HG03520 (cell line): Measurements from ENCODE around the gene MYLK.
A peak's percentile ranks its signal among the peaks of the same experiment; 100 is the strongest.

Source experiments
- ATAC-seq: cut with Tn5 transposase; IDR thresholded peaks from one replicate; pipeline ENCODE4 v1.9.1; 2021; ENCODE audit warnings: mild to moderate bottlenecking, moderate library complexity; ENCODE audit not compliant: unreplicated experiment

Gene MYLK

DNA sequence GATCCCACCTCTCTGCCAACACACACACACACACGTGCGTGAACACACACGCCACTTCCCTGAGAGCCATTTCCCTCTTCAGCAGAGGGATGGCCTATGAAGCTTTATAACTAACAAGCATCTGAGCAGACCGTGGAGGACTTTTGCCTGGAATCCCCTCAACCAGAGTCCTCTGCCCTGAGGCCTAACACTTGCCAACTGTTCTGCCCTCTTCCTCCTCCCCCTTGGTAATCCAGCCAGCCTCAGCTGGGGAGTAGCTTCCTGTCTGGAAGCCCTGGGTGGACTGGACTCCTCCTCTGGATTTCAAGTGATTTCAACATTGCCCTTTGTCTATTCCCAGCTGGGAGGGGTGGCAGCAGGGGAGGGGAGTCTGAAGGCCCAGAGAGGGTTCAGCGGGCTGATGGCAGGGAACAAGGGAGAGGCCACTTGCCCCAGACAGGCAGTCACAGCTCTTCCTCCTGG, 230.9 kb downstream of the MYLK start:
- ATAC-seq = no peak

DNA sequence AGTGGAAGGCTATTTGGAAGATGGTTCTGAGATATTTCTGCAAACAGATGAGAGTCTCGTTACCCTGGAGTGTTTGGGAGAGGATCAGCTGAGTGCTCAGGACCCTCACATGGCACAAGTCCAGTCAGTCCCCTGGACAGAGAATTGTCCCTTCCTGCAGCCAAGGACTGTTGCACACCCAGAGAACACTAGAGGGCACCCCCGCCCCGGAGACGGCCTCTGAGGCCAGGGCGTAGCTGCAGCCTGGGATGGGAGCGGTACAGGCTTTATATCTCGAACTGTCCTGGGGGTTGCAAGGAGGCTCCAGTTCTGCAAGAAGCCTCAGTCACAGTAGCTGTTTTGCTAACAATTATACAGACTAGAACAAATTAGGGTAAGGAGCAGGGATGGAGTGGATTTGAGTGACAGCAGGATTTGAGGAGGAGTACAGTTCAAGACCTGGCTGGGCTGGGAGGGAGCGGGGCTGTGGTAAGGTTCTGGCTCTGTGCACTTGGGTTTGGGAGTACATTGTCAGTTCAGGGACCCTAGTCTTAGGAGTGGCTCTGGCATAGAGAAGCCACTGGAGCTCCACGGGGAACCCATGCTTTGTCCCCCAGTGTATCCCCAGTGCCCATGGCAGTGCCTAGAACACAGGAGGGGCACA, 231.7 kb downstream of the MYLK start:
- peak; percentile 53 for ATAC-seq

DNA sequence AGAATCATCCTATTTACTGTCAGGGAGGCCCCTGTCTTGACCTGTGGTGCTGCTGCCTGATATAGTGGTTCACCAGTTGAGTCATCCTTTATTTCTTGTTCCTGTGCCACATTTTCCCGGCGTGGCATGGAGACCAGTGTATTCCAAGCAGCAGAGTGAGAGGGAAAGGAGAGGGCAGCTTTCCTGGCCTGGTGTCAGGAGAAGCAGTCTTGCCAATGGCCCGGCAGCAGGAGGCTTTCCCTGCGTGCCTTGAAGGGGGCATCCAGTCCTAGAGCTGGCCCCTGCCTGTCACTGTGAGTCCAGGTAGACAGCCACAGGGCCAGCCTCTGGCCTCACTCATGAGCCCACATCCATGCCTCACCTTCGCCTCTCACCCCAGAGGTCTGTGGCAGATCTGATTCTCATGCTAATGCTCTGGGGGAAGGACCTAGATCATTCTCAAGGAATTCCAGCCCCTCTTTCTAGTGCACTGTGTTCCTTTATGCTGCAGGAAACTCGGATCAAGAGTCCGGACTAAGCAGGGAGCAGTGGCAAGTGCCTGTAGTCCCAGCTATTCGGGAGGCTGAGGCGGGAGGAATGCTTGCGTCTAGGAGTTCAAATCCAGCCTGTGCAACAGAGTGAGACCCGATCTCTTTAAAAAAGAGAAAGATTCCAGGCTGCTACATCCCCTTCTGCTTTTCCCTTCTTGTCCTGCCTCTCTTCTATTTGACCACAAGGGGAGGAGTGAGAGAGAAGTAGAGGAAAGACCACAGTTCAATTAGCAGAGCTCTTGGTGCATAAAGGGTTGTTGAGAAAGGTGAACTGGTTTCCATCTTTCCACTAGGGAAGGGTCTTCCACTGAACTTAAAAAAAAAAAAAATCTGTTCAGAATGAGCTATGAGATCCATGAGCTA, 232.4 kb downstream of the MYLK start:
- ATAC-seq = no peak

DNA sequence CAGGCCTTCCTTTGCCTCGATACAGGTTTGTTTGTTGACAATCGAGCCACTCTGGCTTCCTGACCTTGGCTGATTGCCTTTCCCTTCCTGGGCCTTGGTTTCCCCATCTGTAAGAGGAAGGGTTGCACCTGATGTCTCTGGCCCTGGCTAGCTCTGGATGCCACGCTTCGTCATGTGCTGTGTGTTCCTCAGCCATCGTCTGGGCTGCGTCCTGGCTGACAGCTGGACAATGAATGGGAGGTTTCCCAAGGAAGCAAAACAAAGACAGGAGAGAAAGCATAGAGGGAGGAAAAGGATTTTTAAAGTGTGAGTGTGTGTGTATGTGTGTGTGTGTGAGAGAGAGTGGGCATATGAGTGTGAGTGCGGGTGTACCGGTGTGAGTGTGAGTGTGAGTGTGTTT, 234.0 kb downstream of the MYLK start:
- ATAC-seq = no peak

DNA sequence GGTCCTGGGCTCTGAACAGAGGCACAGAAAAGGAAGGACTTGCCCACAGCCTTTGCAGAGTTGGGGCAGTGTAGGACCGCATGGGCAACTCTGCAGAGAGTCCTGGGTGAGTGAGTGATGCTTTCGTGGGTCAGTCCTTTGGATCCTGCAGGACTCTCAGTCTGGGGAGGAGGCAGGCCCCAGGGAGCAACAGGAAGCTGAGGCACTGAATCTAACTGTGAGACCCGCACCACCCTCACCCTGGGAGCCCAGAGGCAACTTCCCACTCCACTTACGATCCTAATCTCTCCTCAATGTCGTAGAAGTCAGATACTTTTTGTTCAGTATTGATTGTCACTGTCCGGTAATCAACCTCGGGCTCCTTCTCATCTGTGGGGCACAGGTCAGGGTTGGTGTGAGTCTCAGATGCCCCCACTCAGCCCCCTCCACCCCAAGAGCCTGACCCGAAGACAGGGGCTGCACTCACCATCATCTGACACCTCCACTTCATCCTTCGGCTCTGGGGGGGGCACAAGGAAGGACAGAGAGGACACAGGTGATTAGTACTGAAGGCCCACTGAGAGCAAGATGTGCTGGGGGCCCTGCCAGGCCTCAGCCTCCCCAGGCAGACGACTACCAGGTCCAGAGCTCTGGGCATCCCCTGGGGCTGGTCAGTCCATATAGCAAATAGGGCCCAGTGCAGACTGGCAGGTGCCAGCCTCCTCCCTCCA, 235.3 kb downstream of the MYLK start:
- ATAC-seq = no peak

DNA sequence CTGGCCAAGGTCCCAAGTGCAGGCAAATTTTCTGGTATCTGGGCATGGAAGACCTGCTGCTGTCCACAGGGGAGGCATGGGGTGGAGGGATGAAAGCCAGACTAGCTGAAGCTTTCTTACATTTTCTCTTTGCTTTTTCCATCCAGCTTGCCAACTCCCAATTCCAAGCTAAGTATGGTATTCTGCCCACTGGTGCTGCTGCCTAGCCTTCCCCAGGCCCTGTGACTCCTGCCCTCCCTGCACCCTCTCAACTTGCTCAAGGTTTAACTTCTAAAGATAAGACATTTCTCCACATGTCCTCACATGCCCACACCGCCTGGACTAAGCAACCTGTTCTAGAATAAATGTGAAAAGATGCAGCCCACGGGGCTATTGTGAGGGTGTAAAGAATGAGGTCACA, 239.8 kb downstream of the MYLK start:
- no peak for ATAC-seq

DNA sequence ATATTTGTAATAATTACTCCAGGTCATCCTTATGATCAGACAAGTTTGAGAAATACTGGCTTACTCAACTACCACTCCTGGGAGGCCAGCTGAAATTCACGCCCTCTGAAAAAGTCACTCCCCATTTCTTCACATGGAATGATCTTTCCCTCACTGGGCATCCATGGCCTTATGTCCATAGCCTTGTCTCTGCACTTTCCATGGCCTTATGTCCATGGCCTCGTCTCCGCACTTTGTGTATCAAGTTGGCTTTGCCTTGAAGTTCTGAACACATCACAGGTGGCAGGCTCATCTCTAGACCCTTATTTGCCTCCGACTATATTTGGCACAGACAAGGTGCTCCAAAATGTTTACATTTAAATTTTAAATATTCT, 241.2 kb downstream of the MYLK start:
- ATAC-seq = no peak

DNA sequence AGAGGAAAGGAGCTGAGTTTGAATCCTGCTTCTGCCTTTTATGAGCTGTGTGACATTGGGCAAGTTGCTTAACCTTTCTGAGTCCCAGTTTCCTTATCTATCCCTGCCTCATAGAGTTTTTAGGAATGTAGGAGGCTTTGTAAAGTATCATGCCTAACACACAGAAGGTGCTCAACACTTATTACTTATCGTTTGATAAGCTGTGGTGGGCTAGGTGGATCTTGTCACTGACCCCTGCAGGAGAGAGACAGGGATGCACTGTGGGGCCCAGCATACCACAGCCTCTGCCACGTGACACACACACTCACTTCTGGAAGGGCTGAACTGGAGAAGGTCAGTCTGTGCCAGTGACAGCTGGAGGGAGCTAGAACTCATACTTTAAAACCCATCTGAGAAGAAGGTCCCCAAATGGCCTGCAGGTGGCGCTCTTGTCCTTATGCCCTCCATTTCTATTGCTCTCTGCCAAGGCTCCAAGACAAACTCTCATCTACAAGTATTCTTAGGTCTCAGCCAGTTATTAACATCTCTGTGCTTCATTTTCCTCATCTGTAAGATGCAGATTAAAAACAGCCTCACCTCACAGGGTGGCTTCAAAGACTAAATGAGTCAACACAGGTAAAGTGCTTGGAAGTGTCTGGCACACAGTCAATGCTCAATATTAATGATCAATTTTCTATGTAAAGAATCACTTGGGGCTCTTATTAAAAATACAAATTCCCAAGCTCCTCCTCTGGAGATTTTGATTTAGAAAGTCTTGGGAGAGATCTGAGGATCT, 241.8 kb downstream of the MYLK start:
- ATAC-seq = peak; percentile 77

DNA sequence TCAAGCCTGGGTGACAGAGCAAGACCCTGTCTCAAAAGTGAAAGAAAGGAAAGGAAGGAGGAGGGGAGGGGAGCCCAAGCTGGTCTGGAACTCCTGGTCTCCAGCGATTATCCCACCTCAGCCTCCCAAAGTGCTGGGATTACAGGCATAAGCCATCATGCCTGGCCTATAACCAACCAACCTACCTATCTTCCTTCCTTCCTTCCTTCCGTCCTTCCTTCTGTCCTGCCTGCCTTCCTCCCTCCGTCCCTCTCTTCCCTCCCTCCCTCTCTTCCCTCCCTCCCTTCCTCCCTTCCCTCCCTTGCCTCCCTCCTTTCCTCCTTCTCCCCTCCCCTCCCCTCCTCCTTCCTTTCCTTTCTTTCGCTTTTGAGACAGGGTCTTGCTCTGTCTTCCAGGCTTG, 242.6 kb downstream of the MYLK start:
- ATAC-seq = no peak

DNA sequence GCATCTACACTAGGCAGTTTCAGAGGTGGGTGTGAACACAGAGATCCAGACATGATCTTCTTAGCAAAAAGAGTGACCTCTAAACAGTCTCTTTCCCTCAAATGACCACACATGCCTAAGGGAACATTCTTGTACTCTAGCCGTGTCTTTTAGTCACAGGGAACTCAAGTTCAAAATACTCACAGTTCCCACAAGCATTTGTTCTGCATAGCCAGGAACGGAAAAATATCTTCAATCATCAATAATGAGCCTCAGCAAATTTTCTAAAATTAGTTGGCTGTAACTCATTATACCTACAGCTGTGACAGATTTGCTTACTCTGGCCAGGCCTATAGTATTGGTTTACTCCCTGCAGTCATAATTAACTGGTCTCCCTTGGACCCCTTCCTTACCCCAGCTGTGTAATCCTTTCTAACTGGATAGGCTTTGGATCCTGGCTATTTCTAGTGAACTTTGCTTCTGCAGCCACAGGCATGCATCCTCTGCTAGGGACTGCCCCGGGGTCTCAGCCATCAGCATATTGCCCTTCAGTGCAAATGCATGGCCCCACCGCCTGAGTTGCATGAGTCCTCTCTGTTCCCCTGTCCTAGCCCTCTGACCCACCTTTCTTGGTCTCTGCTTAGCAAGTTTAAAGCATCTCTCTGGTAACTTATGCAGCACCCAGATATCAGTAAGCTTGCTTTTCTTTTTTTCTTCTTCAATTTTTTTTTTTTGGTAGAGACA, 243.2 kb downstream of the MYLK start:
- no peak for ATAC-seq

DNA sequence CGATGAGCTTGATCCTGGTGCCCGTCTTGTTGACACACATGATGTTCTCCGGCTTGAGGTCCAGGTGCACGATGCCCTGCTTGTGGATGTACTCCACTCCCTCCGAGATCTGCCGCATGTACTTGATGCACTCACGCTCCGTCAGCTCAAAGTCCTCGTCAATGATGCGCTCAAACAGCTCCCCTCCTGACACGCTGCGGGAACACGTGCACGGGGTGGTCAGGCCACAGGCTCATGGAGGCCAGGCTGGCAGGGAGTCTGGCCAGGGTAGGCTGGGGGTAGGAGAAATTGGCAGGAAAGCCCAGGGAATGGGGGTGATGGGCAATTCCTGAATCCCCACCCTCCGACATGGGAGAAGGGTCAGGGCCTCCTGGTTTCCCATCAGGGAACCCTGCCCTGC, 243.8 kb downstream of the MYLK start:
- no peak for ATAC-seq

DNA sequence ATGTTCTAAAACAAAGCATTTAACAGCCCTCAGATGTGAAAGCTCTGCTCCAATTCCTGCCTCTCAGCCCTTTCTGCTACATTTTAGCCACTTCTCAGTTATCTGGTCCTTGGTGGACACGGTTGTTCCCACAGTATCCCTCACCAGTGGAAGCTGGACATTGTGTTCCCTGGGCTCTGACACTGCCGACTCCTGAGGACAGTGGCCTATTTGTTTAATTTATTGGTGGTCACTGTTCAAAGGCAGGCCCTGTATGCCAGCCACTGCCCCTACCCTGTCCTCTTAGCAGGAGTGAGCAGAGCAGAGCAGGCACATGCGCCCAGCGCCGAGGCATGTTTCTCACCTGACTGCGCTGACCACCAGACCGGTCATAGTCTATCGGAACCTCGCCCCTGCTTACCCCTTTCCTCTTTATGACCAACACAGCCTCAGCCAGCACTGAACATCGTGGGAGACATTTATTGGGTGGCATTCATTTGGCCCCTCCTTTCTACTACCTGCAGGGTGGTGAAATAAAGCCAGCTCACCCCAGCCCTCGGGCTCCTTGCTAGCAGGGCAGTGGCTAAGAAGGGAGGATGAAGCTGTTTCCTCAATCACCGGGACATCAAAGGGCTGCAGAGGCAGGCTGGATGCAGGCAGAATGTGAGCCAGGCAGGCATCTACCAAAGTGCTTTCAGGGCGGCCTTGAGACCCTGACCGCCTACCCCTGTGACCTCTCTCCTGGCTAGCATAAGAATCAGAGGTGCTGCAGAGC, 245.0 kb downstream of the MYLK start:
- ATAC-seq = no peak

DNA sequence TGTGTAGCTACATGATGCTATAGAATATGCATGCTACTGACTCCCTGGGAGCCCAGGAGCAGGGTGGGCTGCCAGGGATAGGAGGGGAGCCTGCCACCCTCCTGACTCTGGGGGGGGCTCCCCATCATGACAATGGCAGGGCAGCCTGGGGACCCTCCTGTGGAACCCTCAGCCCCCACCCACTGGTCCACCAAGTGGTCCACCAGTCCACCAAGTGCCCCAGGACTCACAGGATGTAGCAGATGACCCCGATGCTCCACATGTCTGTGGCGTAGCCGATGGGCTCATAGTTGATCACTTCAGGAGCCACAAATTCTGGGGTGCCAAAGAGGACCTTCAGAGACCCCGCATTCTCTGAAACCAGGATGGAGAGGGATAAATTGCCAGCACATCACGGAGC, 246.3 kb downstream of the MYLK start:
- ATAC-seq = no peak

DNA sequence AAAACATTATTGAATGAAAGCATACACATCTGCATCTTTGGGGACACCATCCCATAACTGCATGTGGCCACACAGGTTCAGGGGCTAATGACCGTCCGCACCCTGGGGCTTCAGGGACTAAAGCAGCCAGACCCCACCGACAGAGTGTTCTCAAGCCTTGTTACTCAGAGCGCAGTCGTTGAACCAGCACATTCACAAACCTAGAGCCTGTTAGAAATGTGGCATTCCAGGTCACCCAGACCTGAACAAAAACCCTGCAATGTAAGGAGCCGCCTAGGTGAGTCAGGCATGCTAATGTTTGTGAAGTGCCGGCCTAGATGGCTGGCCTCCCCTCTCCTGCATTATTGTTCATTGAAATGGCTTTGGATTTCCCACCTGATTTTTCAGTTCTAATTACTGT, 247.0 kb downstream of the MYLK start:
- no peak for ATAC-seq

DNA sequence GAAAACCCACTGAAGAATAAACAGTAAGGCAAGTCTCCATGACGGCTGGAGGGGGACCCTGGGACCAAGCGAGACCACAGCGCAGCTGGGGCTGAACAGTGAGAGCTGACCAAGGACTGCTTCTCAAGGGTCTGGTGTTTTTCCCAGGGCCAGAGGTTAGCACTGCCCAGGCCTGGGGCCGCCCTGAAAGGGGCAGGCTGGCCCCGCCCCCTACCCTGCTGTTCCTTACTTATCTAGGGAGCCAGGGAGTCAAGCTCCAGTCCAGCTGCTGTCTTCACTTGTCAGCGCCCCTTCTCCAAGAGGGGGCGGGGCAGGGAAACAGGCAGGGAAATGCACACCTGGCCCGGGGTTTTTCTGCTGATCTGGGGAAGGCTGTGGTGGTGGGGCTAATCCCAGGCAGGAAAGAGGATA, 247.7 kb downstream of the MYLK start:
- no peak for ATAC-seq

DNA sequence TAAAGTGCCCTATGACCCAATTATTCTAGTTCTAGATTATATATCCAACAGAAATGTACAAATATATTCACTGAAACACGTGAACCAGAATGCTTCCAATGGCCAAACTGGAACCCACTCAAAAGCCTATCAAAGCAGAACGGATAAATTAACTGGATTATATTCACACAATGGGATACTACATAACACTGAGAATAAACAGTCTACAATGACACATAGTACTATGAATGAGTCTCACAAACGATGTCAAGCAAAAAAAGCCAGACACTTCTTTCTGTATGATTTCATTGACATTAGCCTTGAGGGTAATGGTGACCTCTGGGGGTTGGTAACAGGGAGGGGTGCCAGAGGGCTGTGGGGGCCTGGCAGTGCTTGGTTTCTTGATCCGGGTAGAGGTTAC, 248.4 kb downstream of the MYLK start:
- ATAC-seq = no peak

DNA sequence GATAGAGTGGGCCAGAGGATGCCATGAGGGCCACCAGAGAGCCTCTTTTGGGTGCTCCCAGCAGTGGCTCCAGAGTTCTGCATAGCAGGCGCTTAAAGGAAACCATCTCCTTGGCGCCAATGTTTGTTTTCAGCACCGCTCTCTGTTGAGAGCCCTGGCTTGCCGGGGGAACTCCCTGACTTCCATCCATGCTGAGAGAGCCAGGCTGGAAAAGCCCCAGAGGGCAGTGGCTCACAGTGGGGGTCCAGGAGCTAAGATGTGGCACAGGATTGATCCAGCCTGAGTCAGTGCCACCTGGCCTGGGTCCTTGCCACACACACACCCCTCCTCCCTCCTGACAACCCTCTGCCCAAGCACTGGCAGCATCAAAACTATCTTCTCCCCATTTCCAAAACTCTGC, 248.9 kb downstream of the MYLK start:
- no peak for ATAC-seq

DNA sequence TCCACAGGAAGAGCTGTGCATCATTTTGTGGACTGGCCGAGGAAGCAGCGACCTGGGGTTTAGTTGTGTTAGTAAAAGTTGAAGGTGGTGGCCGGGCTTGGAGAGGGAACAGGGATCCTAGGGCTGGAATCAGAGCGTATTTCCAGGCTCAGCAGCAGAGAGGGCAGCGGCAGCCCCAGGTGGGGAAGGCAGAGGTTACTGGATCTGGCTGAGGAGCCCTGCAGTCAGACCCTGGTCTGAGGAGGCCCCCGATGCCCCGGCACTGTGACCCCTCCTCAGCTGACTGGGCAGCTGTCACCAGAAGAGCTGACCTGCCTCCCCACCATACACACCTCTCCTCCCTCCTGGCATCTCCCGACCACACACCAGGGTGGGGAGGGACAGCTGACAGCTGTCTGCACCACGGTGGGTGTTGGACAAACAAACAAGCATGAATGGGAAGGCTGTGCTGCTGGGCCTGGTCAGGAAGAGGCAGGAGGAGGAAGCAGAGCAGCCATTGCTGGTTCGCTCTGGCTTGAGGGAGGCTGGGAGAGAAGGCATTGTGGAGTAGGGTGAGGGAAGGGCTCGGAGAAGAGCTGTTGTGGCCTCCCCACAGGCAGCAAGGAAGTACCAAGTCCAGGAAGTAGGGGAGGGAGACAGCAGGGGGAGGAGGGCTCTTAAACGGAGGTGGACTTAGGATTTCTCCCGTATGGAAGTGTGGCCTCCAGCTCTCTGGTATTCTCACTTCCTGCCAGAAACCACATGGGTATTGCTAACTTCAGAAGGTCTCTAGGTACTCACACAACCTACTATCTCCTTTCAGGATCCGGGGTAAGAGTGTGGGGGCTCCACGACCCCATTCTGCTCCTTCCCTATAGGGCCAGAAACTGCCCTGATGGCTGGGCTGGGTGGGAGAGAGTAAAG, 249.7 kb downstream of the MYLK start:
- ATAC-seq = no peak

DNA sequence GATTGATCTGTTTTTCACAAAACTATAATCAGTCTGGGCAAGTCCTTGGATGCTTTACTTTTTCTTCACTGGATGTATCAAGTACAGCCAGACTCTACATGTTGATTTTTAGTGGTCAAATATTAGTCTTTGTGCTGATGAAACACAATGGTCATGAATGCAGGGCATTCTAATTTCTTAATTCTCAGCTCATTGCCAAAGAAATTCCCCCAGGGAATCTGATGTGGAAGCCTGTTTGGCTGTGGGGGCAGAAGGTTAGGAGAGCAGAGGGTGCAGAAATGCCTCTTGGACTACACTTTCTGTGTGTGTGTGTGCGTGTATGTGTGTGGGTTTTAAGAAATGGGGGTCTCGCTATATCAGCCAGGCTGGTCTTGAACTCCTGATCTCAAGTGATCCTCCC, 250.6 kb downstream of the MYLK start:
- no peak for ATAC-seq
